HG03108 (cell line): Measurements from ENCODE around the gene CCDC102B.
"Not testable (repeated sequence)": the region's sequence is repeated elsewhere in the genome, so short reads cannot be mapped to it uniquely, and the experiment has no call there.

Experiments used
- ATAC-seq: cut with Tn5 transposase; IDR thresholded peaks from one replicate; pipeline ENCODE4 v1.9.1; 2021; ENCODE audit warnings: moderate library complexity; ENCODE audit not compliant: unreplicated experiment

CCDC102B gene

DNA sequence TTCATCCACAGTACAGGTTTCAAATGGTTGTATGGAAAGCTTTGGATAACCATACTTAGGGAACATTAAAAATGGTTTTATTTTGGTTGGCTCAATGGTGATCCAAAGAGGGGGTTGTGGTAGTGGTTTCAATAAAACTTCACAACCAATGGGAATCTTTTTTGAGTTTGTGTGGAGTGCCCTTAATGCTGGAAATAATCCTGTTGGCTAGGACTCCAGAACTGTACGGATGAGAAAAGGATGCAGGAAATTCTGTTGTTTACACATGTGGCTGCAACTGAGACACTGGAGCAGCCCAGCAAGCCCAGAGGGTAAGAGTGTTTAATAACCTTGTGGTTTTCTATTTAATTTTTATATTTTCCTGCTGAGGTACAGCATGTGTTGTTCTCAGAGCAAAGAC lies at the start of gene CCDC102B:
Gene CCDC102B (plus strand): TSS at position 210 of the 400 bp plus-strand sequence. CDS start 38,684 bp downstream, outside the sequence.
- no peak for ATAC-seq

- no peak for ATAC-seq
These were observed 40.8 kb upstream of the CCDC102B start for GRCh38 chr18:68757126-68757525.

- no peak for ATAC-seq
These were observed 38.6 kb upstream of the CCDC102B start for GRCh38 chr18:68759308-68759707.

DNA sequence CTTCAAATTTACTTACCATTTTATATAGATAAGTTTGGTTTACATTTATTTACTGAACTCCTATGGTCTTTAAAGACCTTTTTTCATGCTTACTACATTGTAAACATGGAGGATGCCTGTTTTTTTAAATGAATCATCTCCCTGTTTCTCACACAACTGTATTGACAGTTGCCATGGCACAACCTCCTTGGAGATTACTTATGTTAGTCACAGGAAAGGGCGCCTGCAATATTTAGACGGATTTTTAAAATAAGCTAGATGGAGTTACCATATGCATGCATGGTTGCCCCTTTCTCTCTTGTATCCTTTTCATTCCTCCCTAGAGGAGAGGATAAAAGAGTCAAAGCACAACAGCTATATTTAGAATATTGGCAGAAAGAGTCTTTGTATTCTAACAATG lies 34.8 kb upstream of the CCDC102B start:
- ATAC-seq: no peak

- ATAC-seq: no peak
These were observed 33.9 kb upstream of the CCDC102B start for GRCh38 chr18:68764016-68764415.

DNA sequence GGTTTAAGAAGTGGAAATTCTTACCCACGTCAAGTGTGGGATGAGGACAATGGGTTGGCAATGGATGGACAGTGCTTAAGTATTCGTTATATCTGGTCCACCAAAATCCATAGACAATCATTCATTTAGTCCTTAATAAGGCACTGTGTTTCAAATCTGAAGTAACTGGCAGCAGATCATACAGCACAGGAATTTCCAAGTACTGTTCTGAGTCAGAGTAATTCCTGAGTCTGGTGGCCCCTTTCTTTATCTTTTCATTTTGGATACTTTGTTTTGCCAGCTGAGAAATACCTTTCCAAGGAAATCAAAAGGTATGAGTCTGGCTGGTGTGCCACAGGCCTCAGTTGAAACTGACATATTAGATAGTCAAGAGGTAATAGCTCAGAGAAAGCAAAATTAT lies 31.4 kb upstream of the CCDC102B start:
- ATAC-seq: no peak

DNA sequence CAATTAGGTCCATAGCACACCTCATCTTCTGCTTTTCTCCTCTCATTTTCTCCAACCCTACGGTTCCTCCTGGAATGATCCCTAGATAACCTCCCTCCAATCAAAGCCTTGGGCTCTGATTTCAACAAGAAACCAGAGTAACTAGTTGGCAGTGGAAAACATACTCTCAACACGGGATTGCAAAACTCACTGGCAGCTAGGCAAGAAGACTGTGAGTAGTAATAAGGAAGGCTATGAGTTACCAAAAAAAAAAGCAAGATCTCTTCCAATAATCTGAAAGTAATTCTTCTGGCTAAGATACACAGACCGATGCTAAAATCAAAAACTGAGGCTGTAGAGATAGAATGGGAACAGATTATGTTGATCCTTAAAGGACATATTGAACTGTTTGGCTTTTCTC lies 28.4 kb upstream of the CCDC102B start:
- ATAC-seq: no peak

DNA sequence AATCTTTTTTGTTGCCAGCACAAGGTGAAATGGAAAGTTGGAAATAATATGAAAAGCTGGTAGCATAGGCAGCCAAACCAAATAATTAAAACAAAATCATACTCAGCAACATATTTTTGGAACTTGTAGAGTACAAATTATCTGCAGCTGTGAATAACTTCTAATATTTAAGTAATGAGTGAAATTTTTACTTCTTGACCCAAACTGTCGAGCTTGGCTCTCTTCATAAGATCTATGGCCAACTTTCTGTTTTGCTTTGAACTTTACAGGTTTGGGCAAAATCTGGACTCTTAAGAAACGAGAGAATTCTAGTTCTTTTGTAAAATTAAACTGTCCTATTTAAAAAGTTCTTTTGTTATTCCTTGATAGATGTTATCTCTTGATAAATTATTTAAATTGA lies 25.6 kb upstream of the CCDC102B start:
- no peak for ATAC-seq

DNA sequence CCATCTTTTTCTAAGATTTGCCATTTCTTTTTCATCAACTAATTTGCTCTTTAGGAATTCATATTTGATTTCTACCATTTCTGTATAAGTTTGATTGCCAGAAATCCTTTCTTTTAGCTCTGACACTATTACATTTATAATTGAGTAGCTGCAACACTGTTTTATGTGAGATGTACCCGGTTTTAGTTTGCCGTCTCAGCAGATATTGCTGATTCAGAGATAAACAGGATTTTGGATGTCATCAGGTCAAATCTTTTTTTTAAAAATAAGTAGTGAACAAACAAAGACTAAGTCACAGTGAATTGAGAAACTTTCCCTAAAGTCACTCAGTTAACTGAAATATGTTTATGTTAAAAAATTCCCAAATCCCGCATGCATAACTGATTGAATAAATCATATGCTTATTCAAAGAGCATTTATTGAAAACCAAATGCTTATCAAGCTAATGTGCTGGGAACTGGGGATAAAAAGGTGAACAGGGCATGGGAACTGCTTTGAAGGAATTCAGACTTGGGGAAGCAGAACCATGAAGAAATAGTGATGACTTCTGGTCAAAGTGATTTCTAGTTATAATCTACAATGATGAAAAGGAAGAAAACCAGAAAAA lies 19.5 kb upstream of the CCDC102B start:
- no peak for ATAC-seq

DNA sequence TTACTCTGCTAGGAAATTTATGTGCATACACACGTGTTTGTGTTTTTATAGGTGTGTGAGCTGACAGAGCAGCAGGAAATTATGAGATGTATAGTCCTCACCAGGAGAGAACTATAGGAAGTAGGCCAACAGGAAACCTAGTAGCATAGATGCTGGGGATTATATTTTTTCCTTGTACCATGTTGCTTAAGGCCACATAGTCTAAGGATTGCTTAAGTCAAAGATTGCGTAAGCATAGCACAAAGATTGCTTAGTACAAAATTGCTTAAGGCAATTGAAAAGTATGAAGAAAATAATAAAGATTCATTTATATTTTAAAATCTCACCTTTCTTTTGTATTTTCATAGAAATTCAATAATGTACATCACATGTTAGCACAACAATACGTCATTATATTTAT lies 18.7 kb upstream of the CCDC102B start:
- no peak for ATAC-seq

GRCh38 chr18:68780802-68781635 lies 16.9 kb upstream of the CCDC102B start:
- no peak for ATAC-seq

DNA sequence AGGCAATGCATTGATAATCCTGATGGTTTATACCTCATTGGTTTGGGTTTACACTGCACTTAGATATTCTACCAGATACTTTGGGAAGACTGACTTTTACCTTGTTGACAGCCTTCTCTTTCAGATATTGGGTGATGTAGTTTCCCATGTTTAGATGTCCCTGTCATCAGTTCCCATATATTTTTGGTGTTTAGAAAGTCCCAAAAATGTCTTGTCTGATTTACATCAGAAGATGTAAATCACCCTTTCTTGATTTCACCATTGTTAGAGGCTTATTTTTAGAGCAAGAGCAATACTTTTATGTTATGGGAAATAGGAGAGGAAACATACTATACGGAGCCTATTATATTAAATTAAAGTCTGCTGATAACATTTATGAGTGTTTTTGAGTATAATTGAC lies 14.4 kb upstream of the CCDC102B start:
- no peak for ATAC-seq

GRCh38 chr18:68784071-68784470 lies 13.8 kb upstream of the CCDC102B start:
- ATAC-seq: no peak

DNA sequence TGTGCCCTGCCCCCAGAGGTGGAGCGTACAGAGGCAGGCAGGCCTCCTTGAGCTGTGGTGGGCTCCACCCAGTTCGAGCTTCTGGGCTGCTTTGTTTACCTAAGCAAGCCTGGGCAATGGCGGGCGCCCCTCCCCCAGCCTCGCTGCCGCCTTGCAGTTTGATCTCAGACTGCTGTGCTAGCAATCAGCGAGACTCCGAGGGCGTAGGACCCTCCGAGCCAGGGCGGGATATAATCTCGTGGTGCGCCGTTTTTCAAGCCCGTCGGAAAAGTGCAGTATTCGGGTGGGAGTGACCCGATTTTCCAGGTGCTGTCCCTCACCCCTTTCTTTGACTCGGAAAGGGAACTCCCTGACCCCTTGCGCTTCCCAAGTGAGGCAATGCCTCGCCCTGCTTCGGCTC lies 7.6 kb upstream of the CCDC102B start:
- ATAC-seq: not testable (repeated sequence)

DNA sequence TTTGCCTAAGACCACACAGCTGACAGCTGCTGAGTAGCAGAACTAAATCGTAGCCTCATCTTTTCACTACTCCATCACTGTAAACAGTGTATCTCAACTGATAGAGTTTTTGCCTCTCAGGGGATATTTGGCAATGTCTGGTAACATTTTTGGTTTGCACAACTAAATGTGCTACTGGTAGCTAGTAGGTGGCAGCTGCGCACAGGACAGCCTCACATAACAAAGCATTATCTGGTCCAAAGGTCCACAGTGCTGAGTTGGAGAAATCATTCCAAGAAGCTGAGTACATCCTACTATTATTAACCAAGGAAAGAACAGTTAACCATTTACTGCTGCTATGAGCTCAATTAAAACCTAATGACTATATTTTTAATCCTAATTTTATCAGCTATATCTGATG lies 6.1 kb upstream of the CCDC102B start:
- ATAC-seq: no peak

DNA sequence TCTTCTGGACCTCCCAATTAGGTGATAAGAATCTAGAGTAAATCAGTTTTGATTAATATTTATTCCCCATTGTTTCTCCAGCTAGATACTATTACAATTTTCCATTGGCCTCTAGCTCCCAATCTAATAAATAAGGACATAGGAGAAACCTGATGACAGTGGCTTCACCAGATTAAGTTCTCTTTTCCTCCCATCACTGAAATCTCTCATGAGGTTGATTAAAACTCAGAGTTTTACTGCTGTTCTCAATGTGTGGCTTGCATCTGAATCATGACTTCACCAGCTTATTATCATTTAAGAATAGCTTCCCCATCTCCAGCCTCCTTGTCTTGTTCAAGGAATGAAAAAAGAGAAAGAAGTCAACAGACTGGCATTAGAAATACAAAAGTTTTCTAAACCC lies 3.9 kb upstream of the CCDC102B start:
- no peak for ATAC-seq

GRCh38 chr18:68796936-68797690 lies 767 bp upstream of the CCDC102B start:
- ATAC-seq: no peak

- no peak for ATAC-seq
These were observed 2.2 kb downstream of the CCDC102B start for GRCh38 chr18:68800075-68800474.

DNA sequence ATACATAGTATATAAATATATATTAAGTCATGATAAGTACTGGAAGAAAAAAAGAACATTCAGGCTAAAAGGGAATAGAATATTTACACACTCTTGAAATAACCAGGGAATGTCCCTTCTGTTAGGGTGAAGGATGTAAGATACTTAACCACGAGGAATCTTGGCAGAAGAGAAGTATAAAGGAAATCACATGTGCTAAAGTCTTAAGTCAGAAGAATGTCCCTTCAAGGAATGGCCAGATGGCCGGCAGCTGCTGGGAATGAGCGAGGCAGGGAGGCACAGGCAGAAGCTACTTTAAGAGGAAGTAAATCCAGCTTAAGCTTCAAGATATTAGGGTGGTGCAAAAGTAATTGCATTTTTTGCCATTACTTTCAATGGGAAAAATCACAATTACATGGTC lies 5.5 kb downstream of the CCDC102B start:
- no peak for ATAC-seq

DNA sequence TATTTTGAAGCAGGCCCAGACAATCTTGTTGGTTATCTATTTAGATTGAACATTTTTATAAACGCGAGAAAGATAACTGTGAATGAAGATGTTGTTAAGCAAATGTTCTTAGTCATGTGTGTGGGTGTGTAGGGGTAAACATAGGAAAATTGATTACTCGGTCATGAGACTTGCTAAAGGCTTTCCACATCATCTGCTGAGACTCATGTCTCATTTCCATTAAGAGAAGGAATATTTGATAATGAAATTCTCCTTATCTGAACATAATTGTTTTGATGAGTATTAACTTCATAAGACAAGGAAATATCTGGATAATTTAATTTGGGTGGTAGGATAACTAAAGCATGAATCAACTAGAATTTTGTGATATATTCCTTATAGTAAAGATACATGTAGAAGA lies 19.7 kb downstream of the CCDC102B start:
- no peak for ATAC-seq

GRCh38 chr18:68818584-68818983 lies 20.7 kb downstream of the CCDC102B start:
- no peak for ATAC-seq

DNA sequence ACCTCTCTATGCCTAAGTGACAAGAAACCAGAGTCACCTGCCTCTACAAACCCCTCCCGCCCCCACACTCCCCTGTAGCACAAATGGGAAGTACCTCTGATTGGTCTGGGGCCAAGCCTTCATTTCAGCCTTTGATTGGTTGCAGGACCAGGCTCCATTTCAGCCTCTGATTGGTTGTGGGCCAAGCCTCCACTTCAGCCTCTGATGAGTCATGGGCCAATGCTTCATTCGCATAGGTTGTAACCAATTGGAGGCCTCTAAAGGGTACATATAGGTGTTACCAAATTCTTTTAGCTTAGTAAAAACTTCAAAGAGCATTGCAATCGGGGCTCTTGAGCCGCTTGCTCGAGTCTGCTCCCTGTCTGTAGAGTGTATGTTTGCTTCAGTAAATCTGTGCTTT lies 25.0 kb downstream of the CCDC102B start:
- no peak for ATAC-seq
